HG03457 (cell line): ENCODE data around the gene TAF1C.

ENCODE experiments used
- ATAC-seq: cut with Tn5 transposase; IDR thresholded peaks from one replicate; pipeline ENCODE4 v1.9.1; 2021; ENCODE audit warnings: moderate number of reproducible peaks; ENCODE audit not compliant: unreplicated experiment

TAF1C gene

GRCh38 chr16:84132527-84133285 is 54.2 kb downstream of the TAF1C start:
- ATAC-seq, result no peak

GRCh38 chr16:84131117-84131516 is 55.7 kb downstream of the TAF1C start:
- ATAC-seq, result no peak
